HepG2 (cell line): ENCODE data around the gene POFUT1. TPM values are rescaled to one million over a fixed set of nuclear protein-coding genes. Genes with fewer than 3 reads are reported as not detected.

Experiments
- ATAC-seq: fragments of 200-7000 bp; cut with Tn5 transposase; 3 replicates; pipeline ENCODE4 v1.9.1; 2020; ENCODE audit warnings: mild to moderate bottlenecking, moderate library complexity
- BruUV-seq: library from RNA; stranded (reverse); fragments of 400-500 nt; replicated peaks from 2 replicates; lab custom pipeline; 2021; lab: Mats Ljungman, UMichigan
- CTCF ChIA-PET: fragments of 300-600 bp; formaldehyde crosslinking; extraction: SDS; loops from one replicate; lab custom pipeline; 2021; ENCODE audit warnings: low total read pairs, inconsistent platforms, low intra/inter-chr PET ratio; lab: Yijun Ruan, JAX
- POLR2A ChIA-PET: fragments of 350-600 bp; sonication (Branson Sonifier 250); formaldehyde crosslinking; loops from one replicate; lab custom pipeline; 2020; ENCODE audit warnings: antibody characterized with exemption, inconsistent platforms; lab: Yijun Ruan, JAX
- DNase-seq: peaks from one replicate; pipeline ENCODE4 v3.0.0-alpha.2; 2015; ENCODE audit warnings: low spot score
- FAIRE-seq: peaks from 3 replicates; lab custom pipeline; 2011; peaks lifted over from hg19 to GRCh38; lab: Jason Lieb, UNC
- H2AFZ ChIP-seq: one replicate; pipeline ENCODE4 v1.6.1; 2011; ENCODE audit warnings: low read length, inconsistent platforms
- H3K27ac ChIP-seq: fragments of 300-600 bp; 3 replicates; pipeline ENCODE4 v1.8.0; 2011; ENCODE audit warnings: mixed run types, mild to moderate bottlenecking, mixed read lengths, low read length, inconsistent platforms; ENCODE audit not compliant: insufficient read depth; ENCODE audit errors: extremely low read length
- H3K27me3 ChIP-seq, 2 experiments: fragments of 200-600 bp in 1 of 2; 2 replicates in 1 of 2; 3 replicates in 1 of 2; pipeline versions ENCODE4 v1.6.0 to v1.8.0; 2011; ENCODE audit warnings: low read length in 2 of 2, mild to moderate bottlenecking in 2 of 2, moderate library complexity in 2 of 2, inconsistent platforms in 1 of 2; ENCODE audit not compliant: insufficient read depth in 2 of 2, control insufficient read depth in 1 of 2
- H3K36me3 ChIP-seq, 2 experiments: fragments of 200-600 bp in 1 of 2; replicated peaks in 1 of 2; 2 replicates in 1 of 2; 3 replicates in 1 of 2; pipeline versions ENCODE4 v1.5.1 to v1.8.0; 2011; ENCODE audit warnings: low read length in 2 of 2, inconsistent platforms in 1 of 2; ENCODE audit not compliant: insufficient read depth in 2 of 2, control insufficient read depth in 1 of 2
- H3K4me1 ChIP-seq: 2 replicates; pipeline ENCODE4 v1.5.1; 2012; ENCODE audit warnings: low read length, inconsistent platforms; ENCODE audit not compliant: insufficient read depth
- H3K4me2 ChIP-seq: 2 replicates; pipeline ENCODE4 v1.6.0; 2011; ENCODE audit warnings: low read depth, low read length, inconsistent platforms
- H3K4me3 ChIP-seq, 3 experiments: fragments of 200-600 bp in 1 of 3; sonication (generic), shearing (Covaris generic) in 1 of 3; replicated peaks in 1 of 3; 2 replicates each; pipeline ENCODE4 v1.5.1; 2011 to 2016; ENCODE audit warnings: low read length in 3 of 3, inconsistent platforms in 2 of 3, low read depth in 2 of 3, mild to moderate bottlenecking in 2 of 3, control low read depth in 1 of 3, mixed read lengths in 1 of 3; ENCODE audit not compliant: insufficient read depth in 1 of 3
- H3K79me2 ChIP-seq: one replicate; pipeline ENCODE4 v1.6.1; 2011; ENCODE audit warnings: low read length, inconsistent platforms; ENCODE audit not compliant: insufficient read depth
- H3K9ac ChIP-seq: 2 replicates; pipeline ENCODE4 v1.6.0; 2011; ENCODE audit warnings: mild to moderate bottlenecking, low read depth, low read length, inconsistent platforms; ENCODE audit not compliant: insufficient read depth
- H3K9me3 ChIP-seq: 2 replicates; pipeline ENCODE4 v1.5.1; 2012; ENCODE audit warnings: mild to moderate bottlenecking, low read length
- H4K20me1 ChIP-seq: 2 replicates; pipeline ENCODE4 v1.6.0; 2011; ENCODE audit warnings: inconsistent platforms, mild to moderate bottlenecking, low read length, moderate library complexity; ENCODE audit not compliant: insufficient read depth
- CEBPB ChIP-seq: IDR thresholded peaks from 2 replicates; pipeline ENCODE4 v1.6.1; 2011; ENCODE audit warnings: low read depth, low read length, improper control_type of control experiment, borderline replicate concordance
- EZH2 ChIP-seq: conservative IDR thresholded peaks from 2 replicates; pipeline ENCODE4 v1.6.1; 2012; ENCODE audit warnings: mild to moderate bottlenecking, low read depth, low read length, moderate library complexity
- HNRNPK ChIP-seq: fragments of 200-400 bp; formaldehyde crosslinking; IDR thresholded peaks from 2 replicates; pipeline ENCODE4 v1.6.1; 2018; ENCODE audit warnings: low read length, low read depth, moderate library complexity, mild to moderate bottlenecking; ENCODE audit not compliant: poor library complexity, severe bottlenecking
- JDP2 ChIP-seq: sonication (generic); formaldehyde crosslinking; IDR thresholded peaks from 2 replicates; pipeline ENCODE4 v1.8.1; 2022; ENCODE audit warnings: missing genetic modification reagents, borderline replicate concordance
- MTA3 ChIP-seq: sonication (generic); formaldehyde crosslinking; IDR thresholded peaks from 2 replicates; pipeline ENCODE4 v1.4.0; 2020; ENCODE audit warnings: missing genetic modification reagents
- MZF1 ChIP-seq: sonication (generic); formaldehyde crosslinking; IDR thresholded peaks from 2 replicates; pipeline ENCODE4 v1.8.1; 2023; ENCODE audit warnings: mild to moderate bottlenecking, missing genetic modification reagents, borderline replicate concordance
- SIN3B ChIP-seq: fragments of 150-350 bp; IDR thresholded peaks from 2 replicates; pipeline ENCODE4 v1.6.1; 2014; ENCODE audit warnings: low read length
- STAT6 ChIP-seq: sonication (generic); formaldehyde crosslinking; IDR thresholded peaks from 2 replicates; pipeline ENCODE4 v1.4.0; 2020; ENCODE audit warnings: missing genetic modification reagents, mild to moderate bottlenecking, borderline replicate concordance
- ZNF234 ChIP-seq: sonication (generic); formaldehyde crosslinking; conservative IDR thresholded peaks from 2 replicates; pipeline ENCODE4 v1.5.1; 2020; ENCODE audit warnings: mild to moderate bottlenecking, missing genetic modification reagents
- ZNF329 ChIP-seq: sonication (generic); formaldehyde crosslinking; IDR thresholded peaks from 2 replicates; pipeline ENCODE4 v1.9.0; 2021; ENCODE audit warnings: low read depth, mild to moderate bottlenecking, missing genetic modification reagents
- ZNF430 ChIP-seq: sonication (generic); formaldehyde crosslinking; IDR thresholded peaks from 2 replicates; pipeline ENCODE4 v1.9.0; 2021; ENCODE audit warnings: mild to moderate bottlenecking, missing genetic modification reagents
- ZNF687 ChIP-seq: sonication (generic); formaldehyde crosslinking; IDR thresholded peaks from 2 replicates; pipeline ENCODE4 v1.5.1; 2020; ENCODE audit warnings: mild to moderate bottlenecking, missing genetic modification reagents, moderate library complexity
- WGBS: methylation state at CpG from one replicate; pipeline ENCODE4 v1.1.6; 2017; ENCODE audit warnings: low lambda C conversion rate; 5-methylcytosine and 5-hydroxymethylcytosine counted together
- in situ Hi-C: cut with HindIII; loops from 2 replicates; pipeline ENCODE4 v1.10.0; 2017; ENCODE audit warnings: low pct_unique_long_range_greater_than_20kb; ENCODE audit not compliant: extremely low pct_ligation_motif_present
- intact Hi-C: fragments of 100-400 bp; cut with micrococcal nuclease; formaldehyde crosslinking; loops from one replicate; pipeline ENCODE4 v1.10.0; 2022; ENCODE audit not compliant: unreplicated experiment
- polyA plus RNA-seq, 8 experiments: library from polyadenylated mRNA; depleted of rRNA in 3 of 8; stranded (reverse) in 7 of 8; unstranded in 1 of 8; fragments of >200 nt; fragmentation: Illumina TruSeq in 4 of 8; extraction: Trizol in 4 of 8; gene quantifications; 2 replicates each; pipeline versions ENCODE4 v1.2.1 to v1.2.3, GENCODE V29; 2011 to 2016; ENCODE audit warnings: low read depth in 4 of 8, missing spikeins in 1 of 8, mixed read lengths in 1 of 8; ENCODE audit not compliant: insufficient read depth in 1 of 8
- total RNA-seq, 5 experiments: library from RNA; depleted of rRNA; stranded (reverse); fragments of >200 nt; fragmentation: Illumina TruSeq; extraction: Trizol; gene quantifications; 2 replicates each; pipeline ENCODE4 v1.2.3, GENCODE V29; 2016; ENCODE audit warnings: low read depth in 1 of 5
- TF ChIP-seq, protein P1 (sequence below): sonication (generic); formaldehyde crosslinking; IDR thresholded peaks from 2 replicates; pipeline ENCODE4 v1.9.0; 2021; ENCODE audit warnings: missing genetic modification reagents, mild to moderate bottlenecking, borderline replicate concordance

The POFUT1 gene
- total and polyA plus RNA-seq, 2 of the 13 experiments (the other 11 are each of a cell fraction or from before 2014, with no cell fraction given): 35.5 to 58.3 TPM

DNA sequence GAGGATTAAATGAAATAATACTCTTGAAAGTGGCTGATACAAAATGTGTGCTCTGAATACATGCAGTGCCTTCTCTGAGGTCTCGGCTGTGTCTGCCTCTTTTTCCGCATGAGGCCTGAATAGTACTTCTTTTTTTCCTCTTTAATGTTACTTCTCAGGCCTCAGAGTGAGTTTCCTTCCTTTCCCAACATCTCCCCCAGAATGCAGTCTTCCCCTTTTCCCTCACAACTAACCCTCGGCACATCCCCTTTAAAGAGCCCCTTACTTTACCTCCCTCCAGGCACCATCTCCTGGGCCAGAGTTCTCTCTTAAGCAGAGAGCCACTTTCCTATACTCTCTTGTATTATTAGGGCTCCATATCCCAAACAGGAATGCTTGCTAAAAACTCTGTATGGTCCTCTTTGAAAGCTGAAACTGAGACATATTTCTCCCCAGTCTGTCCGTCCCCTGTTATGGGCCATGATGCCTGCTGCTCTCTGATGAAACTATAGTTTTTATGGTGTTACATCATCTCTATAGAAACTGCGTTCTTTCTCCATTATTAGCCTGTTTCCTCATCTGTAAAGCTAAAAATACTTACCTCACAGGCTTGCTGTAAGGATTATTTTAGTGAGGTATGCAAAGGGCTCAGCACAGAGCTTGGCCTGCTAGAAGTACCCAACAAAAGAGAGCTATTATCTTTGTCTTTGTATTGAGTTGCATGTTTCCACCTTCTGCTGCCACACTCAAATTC lies 2.4 kb upstream of the POFUT1 start:
- peaks cover 0 to 7% of the 10 kb centered on the region in 2 experiments; a peak in 1 of 5 replicates for H3K27me3 ChIP-seq
- no peak for ATAC-seq
- intact Hi-C loops: loop anchor here (5.0 kb wide), 3 partner anchors 52 to 122 kb away; no protein-coding TSS in a partner anchor
- in situ Hi-C loops: no loop called here
- no peak overlapping the region for H2AFZ ChIP-seq
- ChIA-PET POLR2A (interaction anchor here (0.8 to 2.2 kb wide), 4 partner anchors 9 to 85 kb away, joined by 3 to 8 read pairs (median 4); no protein-coding TSS in a partner anchor), CTCF (no interaction called here)
- no peak overlapping the region for H3K27ac ChIP-seq
- peak overlapping the region; percentile 2 to 91 (median 19); a peak in 4 of 6 replicates for H3K4me3 ChIP-seq
- H4K20me1 ChIP-seq: peaks cover 46% of the 10 kb centered on the region
- DNase-seq: no peak
- peaks cover 65% of the 10 kb centered on the region for H3K4me1 ChIP-seq
- H3K4me2 ChIP-seq: peak overlapping the region; percentile 98
- no peaks in the 10 kb centered on the region for H3K9me3 ChIP-seq
- no peak for FAIRE-seq
- peaks cover 85% of the 10 kb centered on the region for H3K79me2 ChIP-seq
- peaks cover 28 to 47% of the 10 kb centered on the region in 2 experiments for H3K36me3 ChIP-seq
- BruUV-seq: TSS peak; percentile 53
- 93% methylated on average over 5 of the region's 5 CpGs for WGBS
- peak overlapping the region; percentile 98 for H3K9ac ChIP-seq
- TF ChIP-seq SIN3B (no peak), ZNF234 (CRISPR knock-in tag) (no peak), ZNF329 (CRISPR knock-in tag) (no peak), STAT6 (CRISPR knock-in tag) (no peak), JDP2 (no peak), ZNF687 (CRISPR knock-in tag) (no peak), MTA3 (CRISPR knock-in tag) (no peak), ZNF430 (CRISPR knock-in tag) (peak; percentile 45; the same call in 1 of the 2 replicates), EZH2 (no peak), CEBPB (peak; percentile 45; the same call in 1 of the 2 replicates), MZF1 (CRISPR knock-in tag) (no peak), HNRNPK (peak; percentile 60)
- TF ChIP-seq, protein P1, sequence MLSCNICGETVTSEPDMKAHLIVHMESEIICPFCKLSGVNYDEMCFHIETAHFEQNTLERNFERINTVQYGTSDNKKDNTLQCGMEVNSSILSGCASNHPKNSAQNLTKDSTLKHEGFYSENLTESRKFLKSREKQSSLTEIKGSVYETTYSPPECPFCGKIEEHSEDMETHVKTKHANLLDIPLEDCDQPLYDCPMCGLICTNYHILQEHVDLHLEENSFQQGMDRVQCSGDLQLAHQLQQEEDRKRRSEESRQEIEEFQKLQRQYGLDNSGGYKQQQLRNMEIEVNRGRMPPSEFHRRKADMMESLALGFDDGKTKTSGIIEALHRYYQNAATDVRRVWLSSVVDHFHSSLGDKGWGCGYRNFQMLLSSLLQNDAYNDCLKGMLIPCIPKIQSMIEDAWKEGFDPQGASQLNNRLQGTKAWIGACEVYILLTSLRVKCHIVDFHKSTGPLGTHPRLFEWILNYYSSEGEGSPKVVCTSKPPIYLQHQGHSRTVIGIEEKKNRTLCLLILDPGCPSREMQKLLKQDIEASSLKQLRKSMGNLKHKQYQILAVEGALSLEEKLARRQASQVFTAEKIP (CRISPR knock-in tag): no peak
